ENCODE data around the gene COL7A1. TPM values are rescaled to one million over a fixed set of nuclear protein-coding genes. Genes with fewer than 3 reads are reported as not detected.
A peak's percentile ranks its signal among the peaks of the same experiment; 100 is the strongest.

The COL7A1 gene
- total RNA-seq, 1 experiment from 2014 or later: 22.9 TPM

DNA sequence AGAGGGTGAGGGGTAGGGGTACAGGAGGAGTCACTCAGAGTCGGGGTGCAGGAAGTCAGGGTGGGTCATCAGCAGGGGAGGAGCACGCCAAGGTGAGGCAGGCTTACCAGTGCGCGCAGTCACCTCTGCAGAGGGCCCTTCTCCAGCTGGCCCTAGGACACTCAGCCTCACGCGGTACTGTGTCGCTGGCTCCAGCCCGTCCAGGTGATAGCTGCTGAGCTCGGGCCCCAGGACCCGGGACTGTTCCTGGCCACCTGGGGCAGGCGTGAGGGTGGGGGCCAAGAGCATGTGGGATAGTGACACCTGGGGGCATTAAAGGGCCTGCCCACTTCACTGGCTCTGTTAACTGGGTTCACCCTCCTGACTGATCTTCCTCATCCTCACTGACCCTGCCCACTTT lies 7.4 kb downstream of the COL7A1 start:
- Histone ChIP-seq H2BK120ac (ENCODE audit: low read depth, low read length, poor library complexity, severe bottlenecking) (no peak overlapping the region), H2AK5ac (ENCODE audit: insufficient read length, low read length) (no peak overlapping the region), H4K8ac (replicated peaks; ENCODE audit: insufficient read length, low read depth, low read length) (no peak overlapping the region), H3K14ac (ENCODE audit: insufficient read depth, low read length) (no peak overlapping the region), H4K5ac (ENCODE audit: insufficient read length, low read depth, low read length) (no peak overlapping the region), H3K18ac (ENCODE audit: insufficient read length, low read depth, low read length) (no peak overlapping the region), H3K23ac (ENCODE audit: insufficient read length, low read depth, low read length) (no peak overlapping the region), H3K4ac (ENCODE audit: low read depth, low read length) (no peak overlapping the region), H2BK15ac (ENCODE audit: low read depth, low read length) (no peak overlapping the region), H2BK5ac (ENCODE audit: insufficient read length, low read length) (no peak overlapping the region), H2BK20ac (ENCODE audit: low read depth, low read length, poor library complexity, severe bottlenecking) (no peak overlapping the region), H3T11ph (ENCODE audit: low read length) (no peak overlapping the region), H3K79me1 (ENCODE audit: insufficient read depth, low read depth, low read length, poor library complexity, severe bottlenecking) (no peaks in the 10 kb centered on the region), H3K27me3 (ENCODE audit: insufficient read depth, low read length) (no peaks in the 10 kb centered on the region), H4K20me1 (ENCODE audit: control insufficient read depth, insufficient read depth, insufficient read length) (no peaks in the 10 kb centered on the region), H2AFZ (ENCODE audit: low read length) (no peak overlapping the region), H3K4me1 (ENCODE audit: insufficient read depth, low read length) (no peaks in the 10 kb centered on the region), H3K9me3 (ENCODE audit: control insufficient read depth, low read depth, low read length) (no peaks in the 10 kb centered on the region), H3K27ac (ENCODE audit: insufficient read length, low read depth, low read length) (no peak overlapping the region), H3K56ac (ENCODE audit: insufficient read length, low read depth, low read length) (no peak overlapping the region), H2BK12ac (ENCODE audit: insufficient read length, low read depth, low read length) (no peak overlapping the region), H3K23me2 (ENCODE audit: insufficient read length, low read depth, low read length, poor library complexity, severe bottlenecking) (no peaks in the 10 kb centered on the region), H3K4me2 (ENCODE audit: insufficient read depth, insufficient read length, low read length) (no peak overlapping the region), H3K79me2 (ENCODE audit: insufficient read depth, low read length) (no peaks in the 10 kb centered on the region), H4K91ac (ENCODE audit: insufficient read length, low read depth, low read length) (no peak overlapping the region), H3K9ac (ENCODE audit: extremely low read depth, insufficient read length, low read length) (no peak overlapping the region)
- WGBS (ENCODE audit: extremely low coverage, insufficient read length, low lambda C conversion rate): no CpG with 5 or more reads among the region's 11 CpGs
- Mint-ChIP-seq H3K4me1 (peaks cover 5 to 11% of the 10 kb centered on the region in 2 experiments; a peak in 2 of 4 replicates), H3K27me3 (ENCODE audit: low read depth) (peaks cover under 1% of the 10 kb centered on the region; the same call in 1 of the 2 replicates), H3K4me3 (no peak overlapping the region), H3K9me3 (no peaks in the 10 kb centered on the region), H3K36me3 (ENCODE audit: insufficient read depth in 1 of 3, low read depth in 3 of 3) (peaks cover 0 to 8% (median 0%) of the 10 kb centered on the region in 3 experiments; a peak in 4 of 7 replicates), H3K27ac (0 out of 7 replicates have a peak overlapping the region, but pooled peaks of 1 of the 3 experiments have one; percentile 49)
- TF ChIP-seq, protein P1, sequence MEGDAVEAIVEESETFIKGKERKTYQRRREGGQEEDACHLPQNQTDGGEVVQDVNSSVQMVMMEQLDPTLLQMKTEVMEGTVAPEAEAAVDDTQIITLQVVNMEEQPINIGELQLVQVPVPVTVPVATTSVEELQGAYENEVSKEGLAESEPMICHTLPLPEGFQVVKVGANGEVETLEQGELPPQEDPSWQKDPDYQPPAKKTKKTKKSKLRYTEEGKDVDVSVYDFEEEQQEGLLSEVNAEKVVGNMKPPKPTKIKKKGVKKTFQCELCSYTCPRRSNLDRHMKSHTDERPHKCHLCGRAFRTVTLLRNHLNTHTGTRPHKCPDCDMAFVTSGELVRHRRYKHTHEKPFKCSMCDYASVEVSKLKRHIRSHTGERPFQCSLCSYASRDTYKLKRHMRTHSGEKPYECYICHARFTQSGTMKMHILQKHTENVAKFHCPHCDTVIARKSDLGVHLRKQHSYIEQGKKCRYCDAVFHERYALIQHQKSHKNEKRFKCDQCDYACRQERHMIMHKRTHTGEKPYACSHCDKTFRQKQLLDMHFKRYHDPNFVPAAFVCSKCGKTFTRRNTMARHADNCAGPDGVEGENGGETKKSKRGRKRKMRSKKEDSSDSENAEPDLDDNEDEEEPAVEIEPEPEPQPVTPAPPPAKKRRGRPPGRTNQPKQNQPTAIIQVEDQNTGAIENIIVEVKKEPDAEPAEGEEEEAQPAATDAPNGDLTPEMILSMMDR (conservative IDR thresholded peaks at IDR 0.05): no peak
- no peak for DNase-seq

Data from H9 (cell line).